Osteoblast (primary cell): ENCODE data around the gene BTRC. TPM values are rescaled to one million over a fixed set of nuclear protein-coding genes. Genes with fewer than 3 reads are reported as not detected.

ENCODE experiments used
- DNase-seq: peaks from one replicate; pipeline ENCODE4 v3.0.0; 2011; ENCODE audit warnings: low spot score, mixed read lengths; ENCODE audit not compliant: insufficient read length; ENCODE audit errors: missing footprints
- H2AFZ ChIP-seq: 2 replicates; pipeline ENCODE4 v1.6.0; 2011; ENCODE audit warnings: mild to moderate bottlenecking, low read length
- H3K27ac ChIP-seq: 2 replicates; pipeline ENCODE4 v1.5.1; 2011; ENCODE audit warnings: mild to moderate bottlenecking, low read depth, low read length, moderate library complexity
- H3K27me3 ChIP-seq: 2 replicates; pipeline ENCODE4 v1.6.0; 2012; ENCODE audit warnings: mild to moderate bottlenecking, control low read depth, inconsistent platforms, low read length, moderate library complexity; ENCODE audit not compliant: insufficient read depth
- H3K36me3 ChIP-seq: 2 replicates; pipeline ENCODE4 v1.5.1; 2011; ENCODE audit warnings: mild to moderate bottlenecking, low read length, control low read depth, moderate library complexity; ENCODE audit not compliant: insufficient read depth
- H3K4me1 ChIP-seq: 2 replicates; pipeline ENCODE4 v1.5.1; 2011; ENCODE audit warnings: mild to moderate bottlenecking, low read length, control low read depth, moderate library complexity; ENCODE audit not compliant: insufficient read depth
- H3K4me2 ChIP-seq: 2 replicates; pipeline ENCODE4 v1.6.0; 2011; ENCODE audit warnings: mild to moderate bottlenecking, low read length; ENCODE audit not compliant: insufficient read depth
- H3K4me3 ChIP-seq: fragments of 200-600 bp; sonication (generic); 3 replicates; pipeline ENCODE4 v1.5.1; 2012; ENCODE audit warnings: mild to moderate bottlenecking, low read length, inconsistent platforms; ENCODE audit not compliant: insufficient read depth
- H3K79me2 ChIP-seq: 2 replicates; pipeline ENCODE4 v1.6.0; 2012; ENCODE audit warnings: mild to moderate bottlenecking, low read length, control low read depth, inconsistent platforms; ENCODE audit not compliant: insufficient read depth
- H3K9me3 ChIP-seq: 2 replicates; pipeline ENCODE4 v1.5.1; 2011; ENCODE audit warnings: low read depth, low read length, control low read depth
- H4K20me1 ChIP-seq: 2 replicates; pipeline ENCODE4 v1.6.0; 2012; ENCODE audit warnings: mild to moderate bottlenecking, low read length, control low read depth; ENCODE audit not compliant: insufficient read depth
- CTCF ChIP-seq: IDR thresholded peaks from 2 replicates; pipeline ENCODE4 v1.5.1; 2011; ENCODE audit warnings: mild to moderate bottlenecking, low read depth, low read length, moderate library complexity; ENCODE audit errors: extremely low read depth
- total RNA-seq: library from RNA; depleted of rRNA; stranded (reverse); fragments of >200 nt; gene quantifications from 2 replicates; pipeline ENCODE4 v1.2.3, GENCODE V29; 2012

Gene BTRC
- total RNA-seq, 1 donor: 11.2 TPM

- H3K9me3 ChIP-seq: no peaks in the 10 kb centered on the region
- H4K20me1 ChIP-seq: no peaks in the 10 kb centered on the region
- no peaks in the 10 kb centered on the region for H3K4me1 ChIP-seq
- DNase-seq: no peak
- no peak overlapping the region for H2AFZ ChIP-seq
- H3K27me3 ChIP-seq: peaks cover 25% of the 10 kb centered on the region
- H3K4me2 ChIP-seq: no peak overlapping the region
- no peak overlapping the region for H3K4me3 ChIP-seq
- no peaks in the 10 kb centered on the region for H3K79me2 ChIP-seq
- H3K36me3 ChIP-seq: no peaks in the 10 kb centered on the region
- H3K27ac ChIP-seq: no peak overlapping the region
- TF ChIP-seq CTCF: no peak
Measured at GRCh38 chr10:101561068-101561915, 207.3 kb downstream of the BTRC start.

GRCh38 chr10:101562231-101562630 lies 208.3 kb downstream of the BTRC start:
- Histone ChIP-seq H3K4me1 (no peaks in the 10 kb centered on the region), H2AFZ (no peak overlapping the region), H3K4me3 (no peak overlapping the region), H3K9me3 (no peaks in the 10 kb centered on the region), H3K79me2 (no peaks in the 10 kb centered on the region), H3K36me3 (no peaks in the 10 kb centered on the region), H3K27ac (no peak overlapping the region), H4K20me1 (no peaks in the 10 kb centered on the region), H3K4me2 (no peak overlapping the region), H3K27me3 (peaks cover 34% of the 10 kb centered on the region)
- DNase-seq: no peak
- TF ChIP-seq CTCF: no peak

- Histone ChIP-seq H3K9me3 (no peaks in the 10 kb centered on the region), H3K4me1 (no peaks in the 10 kb centered on the region), H3K79me2 (no peaks in the 10 kb centered on the region), H2AFZ (no peak overlapping the region), H3K4me3 (no peak overlapping the region), H3K27ac (no peak overlapping the region), H3K4me2 (no peak overlapping the region), H4K20me1 (no peaks in the 10 kb centered on the region), H3K36me3 (no peaks in the 10 kb centered on the region), H3K27me3 (peaks cover 41% of the 10 kb centered on the region)
- no peak for TF ChIP-seq CTCF
- DNase-seq: no peak
Measured at GRCh38 chr10:101563007-101563406, 209.0 kb downstream of the BTRC start.

- no peak overlapping the region for H3K4me2 ChIP-seq
- H3K36me3 ChIP-seq: no peaks in the 10 kb centered on the region
- H3K27ac ChIP-seq: no peak overlapping the region
- no peak overlapping the region for H2AFZ ChIP-seq
- no peaks in the 10 kb centered on the region for H4K20me1 ChIP-seq
- H3K4me3 ChIP-seq: no peak overlapping the region
- H3K79me2 ChIP-seq: no peaks in the 10 kb centered on the region
- no peak for DNase-seq
- no peaks in the 10 kb centered on the region for H3K9me3 ChIP-seq
- H3K27me3 ChIP-seq: peaks cover 47% of the 10 kb centered on the region
- no peak for TF ChIP-seq CTCF
- H3K4me1 ChIP-seq: no peaks in the 10 kb centered on the region
Measured at GRCh38 chr10:101563497-101564040, 209.6 kb downstream of the BTRC start.
